HepG2 (cell line): ENCODE results near the gene C14orf119. TPM values are rescaled to one million over a fixed set of nuclear protein-coding genes. Genes with fewer than 3 reads are reported as not detected.

Experiments
- AKAP8 ChIP-seq: sonication (generic); formaldehyde crosslinking; IDR thresholded peaks from 2 replicates; pipeline ENCODE4 v1.5.1; 2020; ENCODE audit warnings: mild to moderate bottlenecking, missing genetic modification reagents
- ATF7 ChIP-seq, 2 experiments: fragments of 450-650 bp in 1 of 2; sonication (generic) in 1 of 2; formaldehyde crosslinking in 1 of 2; IDR thresholded peaks; 2 replicates each; pipeline versions ENCODE4 v1.4.0 to v1.6.1; 2016 to 2020; ENCODE audit warnings: antibody characterized with exemption in 1 of 2, mild to moderate bottlenecking in 1 of 2, missing genetic modification reagents in 1 of 2
- ELF4 ChIP-seq: sonication (generic); formaldehyde crosslinking; IDR thresholded peaks from 2 replicates; pipeline ENCODE4 v1.5.0; 2020; ENCODE audit warnings: missing genetic modification reagents, mild to moderate bottlenecking, moderate library complexity, borderline replicate concordance
- IRF2 ChIP-seq: IDR thresholded peaks from 2 replicates; pipeline ENCODE4 v1.6.1; 2018; ENCODE audit warnings: missing genetic modification reagents, missing compliant biosample characterization
- JUN ChIP-seq: sonication (generic); formaldehyde crosslinking; IDR thresholded peaks from 2 replicates; pipeline ENCODE4 v1.4.0; 2020; ENCODE audit warnings: mild to moderate bottlenecking, missing genetic modification reagents
- POLR2A ChIP-seq, 2 experiments: IDR thresholded peaks; 2 replicates each; pipeline ENCODE4 v1.6.1; 2011; ENCODE audit warnings: low read depth in 2 of 2, low read length in 2 of 2, mild to moderate bottlenecking in 1 of 2, moderate library complexity in 1 of 2; ENCODE audit not compliant: insufficient read depth in 1 of 2
- RERE ChIP-seq: IDR thresholded peaks from 2 replicates; pipeline ENCODE4 v1.6.1; 2016; ENCODE audit warnings: low read depth, missing genetic modification reagents, missing compliant biosample characterization
- TOE1 ChIP-seq: sonication (generic); formaldehyde crosslinking; IDR thresholded peaks from 2 replicates; pipeline ENCODE4 v1.4.0; 2020; ENCODE audit warnings: mild to moderate bottlenecking, missing genetic modification reagents
- ZBTB8A ChIP-seq: sonication (generic); formaldehyde crosslinking; IDR thresholded peaks from 2 replicates; pipeline ENCODE4 v1.4.0; 2020; ENCODE audit warnings: mild to moderate bottlenecking, low read depth, missing genetic modification reagents, borderline replicate concordance
- ZNF235 ChIP-seq: sonication (generic); formaldehyde crosslinking; IDR thresholded peaks from 2 replicates; pipeline ENCODE4 v1.8.1; 2023; ENCODE audit warnings: mild to moderate bottlenecking, missing genetic modification reagents, borderline replicate concordance
- polyA plus RNA-seq, 8 experiments: library from polyadenylated mRNA; depleted of rRNA in 3 of 8; stranded (reverse) in 7 of 8; unstranded in 1 of 8; fragments of >200 nt; fragmentation: Illumina TruSeq in 4 of 8; extraction: Trizol in 4 of 8; gene quantifications; 2 replicates each; pipeline versions ENCODE4 v1.2.1 to v1.2.3, GENCODE V29; 2011 to 2016; ENCODE audit warnings: low read depth in 4 of 8, missing spikeins in 1 of 8, mixed read lengths in 1 of 8; ENCODE audit not compliant: insufficient read depth in 1 of 8
- total RNA-seq, 5 experiments: library from RNA; depleted of rRNA; stranded (reverse); fragments of >200 nt; fragmentation: Illumina TruSeq; extraction: Trizol; gene quantifications; 2 replicates each; pipeline ENCODE4 v1.2.3, GENCODE V29; 2016; ENCODE audit warnings: low read depth in 1 of 5
- TF ChIP-seq, protein P1 (sequence below): sonication (generic); formaldehyde crosslinking; IDR thresholded peaks from 2 replicates; pipeline ENCODE4 v1.4.0; 2020; ENCODE audit warnings: missing genetic modification reagents
- TF ChIP-seq, protein P2 (sequence below): sonication (generic); formaldehyde crosslinking; IDR thresholded peaks from 2 replicates; pipeline ENCODE4 v1.5.1; 2020; ENCODE audit warnings: missing genetic modification reagents, mild to moderate bottlenecking, borderline replicate concordance

C14orf119 gene
- total and polyA plus RNA-seq, 2 of the 13 experiments (the other 11 are each of a cell fraction or from before 2014, with no cell fraction given) = 117 to 206 TPM

- TF ChIP-seq, protein P1, sequence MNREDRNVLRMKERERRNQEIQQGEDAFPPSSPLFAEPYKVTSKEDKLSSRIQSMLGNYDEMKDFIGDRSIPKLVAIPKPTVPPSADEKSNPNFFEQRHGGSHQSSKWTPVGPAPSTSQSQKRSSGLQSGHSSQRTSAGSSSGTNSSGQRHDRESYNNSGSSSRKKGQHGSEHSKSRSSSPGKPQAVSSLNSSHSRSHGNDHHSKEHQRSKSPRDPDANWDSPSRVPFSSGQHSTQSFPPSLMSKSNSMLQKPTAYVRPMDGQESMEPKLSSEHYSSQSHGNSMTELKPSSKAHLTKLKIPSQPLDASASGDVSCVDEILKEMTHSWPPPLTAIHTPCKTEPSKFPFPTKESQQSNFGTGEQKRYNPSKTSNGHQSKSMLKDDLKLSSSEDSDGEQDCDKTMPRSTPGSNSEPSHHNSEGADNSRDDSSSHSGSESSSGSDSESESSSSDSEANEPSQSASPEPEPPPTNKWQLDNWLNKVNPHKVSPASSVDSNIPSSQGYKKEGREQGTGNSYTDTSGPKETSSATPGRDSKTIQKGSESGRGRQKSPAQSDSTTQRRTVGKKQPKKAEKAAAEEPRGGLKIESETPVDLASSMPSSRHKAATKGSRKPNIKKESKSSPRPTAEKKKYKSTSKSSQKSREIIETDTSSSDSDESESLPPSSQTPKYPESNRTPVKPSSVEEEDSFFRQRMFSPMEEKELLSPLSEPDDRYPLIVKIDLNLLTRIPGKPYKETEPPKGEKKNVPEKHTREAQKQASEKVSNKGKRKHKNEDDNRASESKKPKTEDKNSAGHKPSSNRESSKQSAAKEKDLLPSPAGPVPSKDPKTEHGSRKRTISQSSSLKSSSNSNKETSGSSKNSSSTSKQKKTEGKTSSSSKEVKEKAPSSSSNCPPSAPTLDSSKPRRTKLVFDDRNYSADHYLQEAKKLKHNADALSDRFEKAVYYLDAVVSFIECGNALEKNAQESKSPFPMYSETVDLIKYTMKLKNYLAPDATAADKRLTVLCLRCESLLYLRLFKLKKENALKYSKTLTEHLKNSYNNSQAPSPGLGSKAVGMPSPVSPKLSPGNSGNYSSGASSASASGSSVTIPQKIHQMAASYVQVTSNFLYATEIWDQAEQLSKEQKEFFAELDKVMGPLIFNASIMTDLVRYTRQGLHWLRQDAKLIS (CRISPR knock-in tag) = no peak
- TF ChIP-seq, protein P2, sequence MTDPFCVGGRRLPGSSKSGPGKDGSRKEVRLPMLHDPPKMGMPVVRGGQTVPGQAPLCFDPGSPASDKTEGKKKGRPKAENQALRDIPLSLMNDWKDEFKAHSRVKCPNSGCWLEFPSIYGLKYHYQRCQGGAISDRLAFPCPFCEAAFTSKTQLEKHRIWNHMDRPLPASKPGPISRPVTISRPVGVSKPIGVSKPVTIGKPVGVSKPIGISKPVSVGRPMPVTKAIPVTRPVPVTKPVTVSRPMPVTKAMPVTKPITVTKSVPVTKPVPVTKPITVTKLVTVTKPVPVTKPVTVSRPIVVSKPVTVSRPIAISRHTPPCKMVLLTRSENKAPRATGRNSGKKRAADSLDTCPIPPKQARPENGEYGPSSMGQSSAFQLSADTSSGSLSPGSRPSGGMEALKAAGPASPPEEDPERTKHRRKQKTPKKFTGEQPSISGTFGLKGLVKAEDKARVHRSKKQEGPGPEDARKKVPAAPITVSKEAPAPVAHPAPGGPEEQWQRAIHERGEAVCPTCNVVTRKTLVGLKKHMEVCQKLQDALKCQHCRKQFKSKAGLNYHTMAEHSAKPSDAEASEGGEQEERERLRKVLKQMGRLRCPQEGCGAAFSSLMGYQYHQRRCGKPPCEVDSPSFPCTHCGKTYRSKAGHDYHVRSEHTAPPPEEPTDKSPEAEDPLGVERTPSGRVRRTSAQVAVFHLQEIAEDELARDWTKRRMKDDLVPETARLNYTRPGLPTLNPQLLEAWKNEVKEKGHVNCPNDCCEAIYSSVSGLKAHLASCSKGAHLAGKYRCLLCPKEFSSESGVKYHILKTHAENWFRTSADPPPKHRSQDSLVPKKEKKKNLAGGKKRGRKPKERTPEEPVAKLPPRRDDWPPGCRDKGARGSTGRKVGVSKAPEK (CRISPR knock-in tag) = no peak
- TF ChIP-seq JUN (no peak), AKAP8 (CRISPR knock-in tag) (peak; percentile 44; the same call in 1 of the 2 replicates), ZBTB8A (CRISPR knock-in tag) (no peak), POLR2A (IDR thresholded peaks at IDR 0.05; ENCODE audit: insufficient read depth in 1 of 2, low read depth in 2 of 2, low read length in 2 of 2) (peak in 1 of 2 experiments; percentile 24; a peak in 2 of 4 replicates), TOE1 (CRISPR knock-in tag) (peak; percentile 98), IRF2 (CRISPR knock-in tag) (peak; percentile 86; the same call in 1 of the 2 replicates), ZNF235 (no peak), ATF7 (IDR thresholded peaks at IDR 0.05) (no peak), ATF7 (CRISPR knock-in tag; IDR thresholded peaks at IDR 0.05) (no peak), RERE (no peak), ELF4 (no peak)
Measured at GRCh38 chr14:23068789-23069412, 26.4 kb upstream of the C14orf119 start (continued).
